NT2/D1 (cell line): Measurements from ENCODE around the gene RORC.

Experiments
- SUZ12 ChIP-seq: IDR thresholded peaks from 2 replicates; pipeline ENCODE4 v1.6.1; 2011; ENCODE audit not compliant: insufficient read length, insufficient read depth; ENCODE audit errors: extremely low read depth
- YY1 ChIP-seq: IDR thresholded peaks from 2 replicates; pipeline ENCODE4 v1.6.1; 2011; ENCODE audit not compliant: insufficient read length, insufficient read depth
- ZNF274 ChIP-seq: IDR thresholded peaks from 2 replicates; pipeline ENCODE4 v1.6.1; 2011; ENCODE audit warnings: mild to moderate bottlenecking, low read depth, low read length

DNA sequence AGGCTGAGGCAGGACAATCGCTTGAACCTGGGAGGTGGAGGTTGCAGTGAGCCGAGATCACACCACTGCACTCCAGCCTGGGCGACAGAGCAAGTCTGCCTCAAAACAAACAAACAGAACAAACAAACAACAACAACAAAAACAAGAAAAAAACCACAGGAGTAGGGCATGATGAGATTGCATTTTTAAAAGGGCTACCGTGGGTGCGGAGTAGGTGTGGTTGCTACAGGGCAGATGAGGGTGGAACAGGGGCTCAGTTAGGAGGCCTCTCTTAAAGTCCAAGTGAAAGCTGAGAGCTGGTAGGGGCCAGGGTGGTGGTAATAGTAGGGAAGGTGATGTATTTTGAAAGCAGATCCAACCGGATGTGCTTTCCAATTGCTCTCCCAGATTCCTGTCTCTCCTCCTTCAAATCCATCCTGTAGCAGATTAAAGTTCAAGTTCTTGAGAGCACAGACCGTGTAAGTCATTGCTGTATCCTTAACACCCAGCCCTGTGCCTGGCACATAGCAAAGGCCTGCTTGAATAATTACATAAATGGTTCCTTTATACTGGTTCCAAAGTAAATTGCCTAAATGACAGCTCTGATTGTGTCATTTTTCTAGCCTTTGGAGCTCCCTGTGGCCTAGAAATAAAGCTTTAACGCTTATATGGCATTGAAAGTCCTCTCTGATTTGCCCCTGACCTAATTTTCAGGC, 22.2 kb downstream of the RORC start:
- TF ChIP-seq SUZ12 (no peak), YY1 (no peak), ZNF274 (no peak)
